ENCODE data around the gene TMEM132D.
"Not testable (repeated sequence)": the region's sequence is repeated elsewhere in the genome, so short reads cannot be mapped to it uniquely, and the experiment has no call there.

TMEM132D gene

DNA sequence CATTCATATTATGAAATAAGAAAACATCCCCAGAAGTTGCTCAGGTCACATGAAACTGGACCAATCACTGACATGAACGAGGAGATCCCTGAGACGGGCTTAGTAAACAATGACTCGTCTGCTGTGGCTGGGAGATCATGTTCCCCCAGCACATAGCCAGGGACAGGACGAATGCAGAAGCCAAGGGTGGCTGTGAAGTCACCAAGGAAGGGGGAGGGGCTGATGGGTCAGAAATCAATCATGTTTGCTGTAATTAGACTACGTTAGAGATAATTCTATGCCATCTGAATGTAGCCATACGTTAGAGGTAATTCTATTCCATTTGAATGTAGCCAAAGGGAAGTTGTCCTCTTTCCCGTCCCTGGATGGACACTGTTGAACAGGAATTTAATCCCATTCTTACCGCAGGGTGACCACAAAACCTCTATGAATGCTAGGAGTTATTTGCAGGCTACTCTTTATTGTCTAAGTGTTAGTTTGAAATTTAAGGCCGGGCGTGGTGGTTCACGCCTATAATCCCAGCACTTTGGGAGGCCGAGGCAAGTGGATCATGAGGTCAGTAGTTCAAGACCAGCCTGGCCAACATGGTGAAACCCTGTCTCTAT lies 332.9 kb downstream of the TMEM132D start:
- DNase-seq, result no peak

DNA sequence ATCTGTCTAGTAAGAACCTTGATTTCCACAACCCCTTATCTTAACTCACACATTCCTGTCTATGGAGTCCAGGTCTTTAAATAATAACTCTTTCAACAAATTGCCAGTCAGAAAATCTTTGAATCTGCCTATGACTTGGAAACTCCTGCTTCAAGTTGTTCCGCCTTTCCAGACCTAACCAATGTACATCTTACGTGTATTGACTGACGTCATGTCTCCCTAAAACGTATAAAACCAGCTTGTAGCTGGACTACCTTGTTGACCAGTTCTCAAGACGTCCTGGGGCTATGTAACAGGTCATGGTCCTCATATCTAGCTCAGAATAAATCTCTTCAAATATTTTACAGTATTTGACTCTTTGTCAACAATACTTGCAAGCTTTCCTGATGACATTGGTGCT lies 337.0 kb downstream of the TMEM132D start:
- no peak for DNase-seq

DNA sequence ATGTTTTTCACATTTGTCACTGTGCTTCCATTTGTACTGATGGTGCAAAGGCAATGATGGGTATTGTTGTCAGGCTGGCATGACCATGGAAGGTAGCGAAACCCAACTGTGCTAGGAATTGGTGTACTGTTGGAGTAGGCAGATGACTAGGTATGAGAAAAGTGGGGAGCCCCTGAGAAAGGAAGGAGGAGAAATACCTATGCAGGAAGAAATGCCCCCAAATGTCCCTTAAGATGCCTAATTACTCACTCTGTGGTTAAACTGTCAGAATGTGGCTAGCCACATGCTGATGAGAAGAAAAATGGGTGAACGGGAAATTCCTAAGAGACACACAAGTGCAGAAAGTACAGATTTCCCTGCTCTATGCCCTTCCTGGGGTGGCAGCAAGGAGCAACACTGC lies 339.1 kb downstream of the TMEM132D start:
- no peak for DNase-seq

DNA sequence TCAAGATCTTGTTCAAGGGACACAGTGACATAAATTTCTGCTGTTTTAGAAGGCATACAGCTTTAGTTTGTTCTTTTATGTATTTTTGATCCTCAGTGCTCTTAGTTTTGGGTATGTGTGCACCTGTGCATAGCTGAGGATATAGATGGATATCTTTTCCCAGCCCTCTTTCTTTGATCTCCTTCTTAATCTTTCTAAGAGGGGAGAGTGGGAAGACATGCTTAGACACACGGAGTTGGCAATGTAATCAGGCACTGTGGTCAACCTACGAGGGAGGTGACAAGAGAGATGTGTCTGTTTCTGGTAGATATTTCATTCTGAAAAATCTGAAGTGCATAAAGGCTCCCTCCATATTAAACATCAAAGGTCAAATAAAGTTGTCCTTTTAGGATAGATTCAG lies 340.6 kb downstream of the TMEM132D start:
- no peak for DNase-seq

DNA sequence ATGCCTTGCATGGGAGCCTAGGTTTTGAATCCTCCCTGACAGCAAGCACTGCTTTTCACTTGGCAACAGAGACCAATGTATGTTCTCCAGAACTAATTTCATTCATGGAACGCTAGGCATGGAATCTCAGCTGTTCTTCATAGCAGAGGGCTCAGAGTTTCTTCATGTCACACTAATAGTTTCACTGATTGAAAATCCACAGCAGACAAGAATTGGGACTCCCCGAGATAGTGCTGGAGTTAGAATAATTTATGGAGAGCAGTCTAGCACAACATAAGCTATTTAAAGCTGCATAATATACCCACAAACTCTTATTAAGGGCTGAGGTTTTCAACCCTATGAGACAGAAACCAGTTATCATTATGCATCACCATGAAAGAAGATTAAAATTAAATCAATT lies 342.5 kb downstream of the TMEM132D start:
- DNase-seq, result no peak

DNA sequence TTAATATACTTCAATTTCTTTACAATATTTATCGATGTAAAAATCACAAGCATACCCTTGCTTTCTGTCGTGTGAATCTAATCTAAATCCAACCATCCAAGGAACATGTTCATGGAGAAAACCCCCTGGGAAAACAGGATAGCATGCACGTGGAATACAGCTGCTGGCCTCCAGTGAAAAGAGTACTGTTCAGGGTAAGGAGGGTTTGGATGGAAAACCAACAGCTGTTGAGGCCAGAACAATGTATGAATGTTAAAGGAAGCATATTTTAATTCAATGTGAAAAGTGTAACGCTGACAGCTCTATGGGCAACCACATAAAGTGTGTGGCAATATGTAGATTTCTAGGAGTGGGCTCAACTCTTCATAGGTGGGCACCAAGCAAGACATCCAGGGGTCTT lies 344.0 kb downstream of the TMEM132D start:
- no peak for DNase-seq

DNA sequence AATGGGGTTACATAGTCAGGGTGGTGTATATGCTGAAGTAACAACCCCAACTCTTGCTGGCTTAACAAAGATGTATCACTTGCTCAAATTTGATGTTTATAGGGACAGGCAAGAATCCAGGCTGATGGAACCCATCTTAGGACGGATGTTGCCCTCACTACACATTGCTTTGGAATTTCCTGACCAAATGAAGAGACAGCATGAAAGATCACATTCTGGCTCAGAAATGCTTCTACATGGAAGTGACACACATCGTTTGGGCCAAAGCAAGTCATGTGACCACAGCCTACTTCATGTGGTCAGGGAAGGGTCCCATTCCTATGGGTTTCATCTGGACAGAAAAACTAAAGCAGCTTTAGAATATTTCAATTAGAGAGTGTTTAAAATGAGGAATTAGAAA lies 345.8 kb downstream of the TMEM132D start:
- DNase-seq, result no peak

DNA sequence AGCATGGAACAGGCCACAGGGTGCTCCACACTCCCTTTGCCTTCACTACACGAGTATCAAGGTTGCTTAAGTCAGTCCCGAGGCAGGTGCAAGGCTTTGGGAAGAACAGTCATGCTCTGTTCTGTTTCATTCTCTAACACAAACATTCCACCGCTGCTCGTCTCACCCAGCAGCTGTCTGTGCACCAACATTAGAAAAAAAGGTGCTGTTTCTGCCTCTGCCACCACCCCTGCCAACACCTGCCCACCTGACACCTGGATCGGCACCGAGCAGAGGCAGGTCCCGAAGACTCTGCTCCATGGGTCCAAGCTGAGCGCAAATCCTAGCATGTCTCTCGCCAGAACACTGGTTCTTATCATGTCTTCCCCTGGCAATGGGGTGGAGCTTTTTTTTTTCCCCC lies 347.7 kb downstream of the TMEM132D start:
- no peak for DNase-seq

DNA sequence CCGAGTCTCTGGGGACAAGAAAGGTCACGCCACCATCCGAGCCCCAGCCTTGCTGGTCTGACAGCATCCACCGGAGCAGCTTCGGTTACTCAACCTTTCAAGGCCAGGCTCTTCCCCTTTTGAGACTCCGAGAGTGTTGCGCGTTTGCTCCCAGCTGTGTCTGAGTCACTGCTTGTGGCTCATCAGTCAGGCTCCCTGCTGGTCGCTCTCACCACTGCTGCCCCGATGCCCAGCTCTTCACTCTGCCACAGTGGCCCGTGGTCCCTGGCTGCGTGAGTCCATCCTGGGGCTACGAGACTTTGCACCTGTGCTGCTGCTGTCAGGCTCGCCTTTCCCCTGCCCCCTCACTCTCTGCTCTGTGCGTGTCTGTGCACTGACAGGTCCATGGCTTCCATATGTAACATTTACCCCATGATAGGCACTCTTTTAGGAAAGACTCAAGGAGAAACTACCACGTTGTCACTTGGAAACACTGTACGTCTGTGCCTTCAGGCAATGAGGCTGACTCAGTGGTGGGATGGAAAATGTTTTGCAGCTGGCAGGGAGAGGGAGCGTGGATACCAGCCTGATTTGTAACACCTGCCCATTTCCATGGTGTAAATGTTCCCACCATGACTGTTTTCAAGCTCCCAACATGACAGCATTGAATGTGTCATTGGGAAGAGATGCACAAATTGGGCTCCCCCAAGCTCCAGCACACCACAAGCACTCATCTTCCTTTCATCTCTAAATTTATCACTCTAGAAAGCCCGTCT lies 350.7 kb downstream of the TMEM132D start:
- no peak for DNase-seq

DNA sequence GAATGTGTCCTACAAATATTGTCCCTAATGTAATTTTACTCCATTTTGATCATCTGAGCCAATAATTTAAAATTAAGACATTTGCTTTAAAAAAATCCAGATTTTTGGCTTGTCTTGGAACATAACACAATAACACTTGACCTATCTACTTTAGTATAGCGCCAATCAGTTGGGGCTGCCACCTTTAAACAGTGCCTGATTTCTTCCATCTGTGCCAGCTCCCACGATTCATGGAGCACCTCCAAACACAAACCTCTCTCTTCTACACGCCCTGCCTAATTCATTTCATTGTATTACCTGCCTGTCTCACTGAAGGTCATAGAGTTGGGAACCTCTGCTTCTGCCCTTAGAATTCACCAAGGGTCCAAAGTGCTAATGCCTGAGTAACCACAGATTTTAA lies 352.4 kb downstream of the TMEM132D start:
- DNase-seq, result no peak

DNA sequence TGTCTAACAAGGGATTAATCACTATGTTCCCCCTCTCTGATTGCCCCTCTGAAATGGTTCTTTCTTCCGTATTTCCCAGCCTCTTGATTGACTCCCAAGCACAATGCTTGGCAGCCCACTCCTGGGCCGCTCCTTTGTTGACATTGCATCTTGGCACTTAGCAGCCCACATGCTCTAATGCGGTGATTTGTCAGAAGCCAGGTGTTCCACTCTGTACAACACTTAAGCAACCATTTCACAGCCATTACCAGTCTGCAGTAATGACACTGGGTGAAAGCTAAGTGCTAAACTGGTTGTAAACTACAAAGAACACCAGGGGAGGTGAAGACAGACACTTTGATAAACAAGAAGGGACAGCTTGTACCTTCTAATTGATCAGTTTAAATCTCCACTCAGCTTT lies 353.5 kb downstream of the TMEM132D start:
- DNase-seq, result peak; percentile 92

DNA sequence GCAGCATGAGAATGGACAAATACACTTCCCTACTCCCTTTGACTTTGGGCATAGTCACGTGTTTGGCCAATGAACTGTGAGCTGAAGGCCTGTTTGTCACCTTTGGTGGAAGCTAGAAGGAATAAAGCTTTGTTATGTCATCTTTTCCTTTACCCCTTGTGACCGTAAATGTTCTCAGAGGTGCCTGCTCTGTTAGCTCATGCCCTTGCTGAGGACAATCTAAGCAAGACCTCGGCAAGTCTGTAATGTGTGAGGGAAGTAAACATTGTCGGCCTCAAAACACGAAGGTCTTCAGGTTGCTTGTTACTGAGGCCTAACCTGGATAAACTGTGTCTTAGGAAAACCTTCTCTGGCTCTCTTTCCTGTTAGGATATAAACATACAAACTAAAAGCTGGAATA lies 354.2 kb downstream of the TMEM132D start:
- no peak for DNase-seq

DNA sequence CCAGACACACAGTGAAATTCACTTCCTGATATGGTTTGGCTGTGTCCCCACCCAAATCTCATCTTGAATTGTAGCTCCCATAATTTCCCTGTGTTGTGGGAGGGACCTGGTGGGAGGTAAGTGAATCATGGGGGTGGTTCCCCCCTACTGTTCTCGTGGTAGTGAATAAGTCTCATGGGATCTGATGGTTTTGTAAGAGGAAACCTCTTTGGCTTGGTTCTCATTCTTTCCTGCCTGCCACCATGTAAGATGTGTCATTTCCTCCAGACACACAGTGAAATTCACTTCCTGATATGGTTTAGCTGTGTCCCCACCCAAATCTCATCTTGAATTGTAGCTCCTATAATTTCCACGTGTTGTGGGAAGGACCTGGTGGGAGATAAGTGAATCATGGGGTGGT lies 354.8 kb downstream of the TMEM132D start:
- DNase-seq, result not testable (repeated sequence)

DNA sequence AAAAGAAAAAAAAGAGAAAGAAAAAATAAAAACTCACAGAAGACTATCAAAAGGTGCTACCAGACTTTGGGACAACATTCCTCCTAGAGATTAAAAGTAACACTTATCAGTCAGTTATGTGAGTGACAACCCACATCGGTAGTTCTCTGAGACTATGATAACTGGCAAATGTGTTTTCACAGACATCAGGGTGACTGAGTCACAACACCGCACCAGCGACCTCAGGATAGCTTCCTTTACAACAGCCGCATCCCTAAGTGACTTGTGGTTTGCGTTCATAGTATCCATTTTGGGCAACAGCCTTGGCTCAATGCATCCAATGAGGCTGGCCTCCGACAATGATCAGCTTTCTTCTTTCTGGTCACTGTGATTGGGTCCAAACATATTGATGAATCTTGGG lies 359.1 kb downstream of the TMEM132D start:
- no peak for DNase-seq

DNA sequence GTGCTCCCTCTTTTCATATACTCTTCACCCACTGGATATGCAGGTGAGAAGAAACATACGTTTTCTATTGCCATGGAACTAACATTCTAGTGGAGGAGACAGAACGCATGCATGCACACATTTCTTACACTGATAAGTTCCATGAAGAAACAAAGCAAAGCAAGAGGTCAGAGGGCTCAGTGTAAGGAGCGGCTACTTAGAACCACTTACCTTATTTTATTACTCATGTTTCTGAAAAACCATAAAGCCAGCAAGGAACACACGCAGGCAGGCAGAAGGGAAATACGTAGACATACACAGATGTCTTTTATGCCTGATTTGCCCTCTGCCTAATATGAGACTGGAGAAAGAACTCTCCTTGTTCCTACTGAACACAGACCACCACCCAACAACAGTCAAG lies 362.9 kb downstream of the TMEM132D start:
- no peak for DNase-seq

DNA sequence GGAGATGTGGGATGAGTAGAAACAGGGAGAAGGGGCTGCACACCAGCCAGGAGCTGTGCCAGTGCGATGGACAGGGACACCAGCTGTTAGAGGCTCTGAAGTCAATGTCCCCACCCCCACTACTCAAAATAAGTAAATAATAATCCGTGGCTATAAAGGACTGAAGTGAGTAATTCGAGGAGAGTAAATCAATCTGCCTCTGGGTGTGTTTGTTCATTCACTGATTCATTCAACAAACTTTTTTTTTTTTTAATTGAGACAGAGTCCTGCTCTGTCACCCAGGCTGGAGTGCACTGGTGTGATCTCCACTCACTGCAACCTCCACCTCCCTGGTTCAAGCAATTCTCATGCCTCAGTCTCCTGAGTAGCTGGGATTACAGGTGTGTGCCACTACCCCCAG lies 363.6 kb downstream of the TMEM132D start:
- DNase-seq, result no peak

DNA sequence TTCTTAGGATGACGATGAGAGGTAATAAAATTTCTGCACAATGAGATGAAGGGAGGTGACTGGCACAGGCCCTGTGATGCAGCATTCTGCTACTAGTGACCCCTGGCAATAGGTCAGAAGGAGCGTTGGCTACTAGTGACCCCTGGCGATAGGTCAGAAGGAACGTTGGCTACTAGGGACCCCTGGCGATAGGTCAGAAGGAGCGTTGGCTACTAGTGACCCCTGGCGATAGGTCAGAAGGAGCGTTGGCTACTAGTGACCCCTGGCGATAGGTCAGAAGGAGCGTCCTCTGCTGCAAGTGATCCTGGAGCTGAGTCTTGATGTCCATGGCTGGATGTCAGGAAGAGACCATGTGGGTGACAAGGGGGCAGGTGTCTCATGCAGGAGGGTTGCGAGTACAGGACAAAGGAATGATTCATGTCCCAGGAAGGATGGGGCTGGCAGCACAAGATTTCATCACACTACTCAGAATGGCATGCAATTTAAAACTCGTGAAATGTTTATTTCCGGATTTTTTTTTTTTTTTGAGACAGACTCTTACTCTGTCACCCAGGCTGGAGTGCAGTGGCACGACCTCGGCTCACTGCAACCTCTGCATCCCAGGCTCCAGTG lies 365.0 kb downstream of the TMEM132D start:
- DNase-seq, result not testable (repeated sequence)

DNA sequence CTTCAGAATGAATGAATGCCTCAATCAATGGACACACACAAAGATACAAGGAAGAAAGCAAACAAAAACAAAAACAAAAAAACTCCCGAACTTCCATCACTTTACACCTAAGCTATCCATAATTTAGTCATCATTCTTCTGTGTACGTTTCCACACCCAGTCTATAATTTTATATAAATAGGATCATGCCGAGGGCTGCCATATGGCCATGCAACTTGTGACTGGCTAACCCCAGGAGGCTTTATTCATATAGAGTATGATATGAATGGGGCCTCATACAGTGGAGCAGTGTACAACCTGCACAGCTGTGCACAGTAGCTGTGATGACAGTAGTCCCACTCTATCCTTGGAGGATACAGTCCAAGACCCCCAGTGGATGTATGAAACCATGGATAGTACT lies 365.7 kb downstream of the TMEM132D start:
- DNase-seq, result no peak

DNA sequence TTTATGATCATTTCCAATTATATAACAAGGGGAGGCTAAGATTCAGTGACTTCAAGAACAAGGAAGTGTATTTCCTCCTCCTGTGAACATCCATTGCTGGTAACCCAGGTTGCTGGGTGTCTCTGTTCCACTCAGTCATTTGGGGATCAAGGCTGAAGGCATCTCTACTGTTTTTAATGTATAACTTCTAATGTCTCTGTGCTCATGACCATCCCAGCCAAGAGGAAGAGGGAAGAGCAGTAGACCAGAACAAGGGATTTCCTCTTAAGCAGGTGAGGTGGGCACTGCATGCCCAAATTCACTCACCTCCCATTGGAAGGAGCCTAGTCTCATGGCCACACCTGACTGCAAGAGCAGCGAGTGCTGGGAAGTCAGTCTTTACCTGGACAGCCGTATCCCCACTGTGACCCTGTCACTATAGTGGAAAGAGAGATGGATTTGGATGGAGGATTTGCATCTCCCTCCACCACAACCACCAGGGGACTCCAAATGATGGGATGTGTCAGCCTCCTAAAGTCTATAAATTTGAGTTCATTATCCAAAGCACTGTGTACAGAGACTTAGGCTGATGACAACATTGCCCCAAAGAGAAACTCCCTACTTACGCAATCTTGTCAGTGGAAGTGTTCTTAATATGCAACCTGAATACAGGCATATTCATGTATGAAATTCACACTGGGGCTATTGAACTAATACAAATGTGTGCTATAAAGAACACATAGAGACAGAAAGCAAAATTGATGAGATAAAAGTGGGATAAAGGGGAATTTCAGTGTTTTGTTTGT lies 368.7 kb downstream of the TMEM132D start:
- no peak for DNase-seq

DNA sequence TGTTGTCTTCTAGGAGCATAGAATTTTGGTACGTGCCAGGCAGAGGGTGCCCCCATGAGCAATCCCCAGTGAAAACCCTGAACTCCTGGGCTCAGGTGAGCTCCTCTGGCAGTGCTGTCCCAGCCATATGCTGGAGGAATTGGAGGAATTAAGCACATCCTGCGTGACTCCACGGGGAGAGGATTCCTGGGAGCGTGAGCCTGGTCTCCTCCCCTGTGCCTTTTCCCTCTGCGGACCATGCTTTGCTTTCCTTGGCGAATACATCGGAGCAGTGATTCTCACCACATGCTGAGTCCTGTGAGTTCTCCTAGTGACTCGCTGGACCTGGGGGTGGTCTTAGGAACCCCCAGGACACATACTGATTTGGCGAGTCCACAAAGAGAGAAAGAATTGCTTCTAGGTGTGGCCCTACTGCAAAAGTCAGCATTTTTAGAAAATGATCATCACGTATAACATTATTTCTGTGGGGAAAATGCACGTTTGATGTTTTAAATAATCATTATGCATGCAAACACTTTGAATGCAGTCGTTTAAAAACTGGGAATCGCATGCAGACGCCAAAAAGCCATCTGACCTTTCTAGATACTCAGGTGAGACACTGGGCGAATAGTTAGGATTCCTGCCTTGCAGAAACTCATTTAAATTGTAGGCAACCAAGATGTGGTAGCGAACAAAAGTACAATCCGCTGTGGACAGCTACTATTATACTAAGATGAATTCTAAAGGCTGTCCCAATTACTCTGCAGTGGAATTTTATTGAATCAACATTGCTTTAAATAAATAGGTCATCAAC lies 370.9 kb downstream of the TMEM132D start:
- DNase-seq, result no peak

DNA sequence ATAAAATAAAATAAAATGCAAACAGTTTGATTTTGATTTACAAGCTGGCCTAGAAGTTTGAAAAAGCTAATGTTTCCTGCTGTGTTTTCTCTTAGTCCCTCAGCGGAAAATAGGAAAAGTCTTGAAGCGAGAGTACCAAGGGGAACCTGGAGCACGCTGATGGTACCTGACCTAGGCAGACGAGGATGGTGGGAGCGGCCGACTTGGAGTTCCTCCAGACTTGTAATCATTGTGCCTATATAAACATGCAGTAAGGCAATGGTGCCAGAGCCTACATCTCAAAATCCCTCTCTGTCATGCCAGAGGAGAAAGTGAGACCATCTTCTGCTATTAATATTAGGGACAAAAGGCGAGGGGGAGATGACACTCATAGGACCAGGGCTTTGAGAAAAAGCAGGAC lies 371.7 kb downstream of the TMEM132D start:
- no peak for DNase-seq

DNA sequence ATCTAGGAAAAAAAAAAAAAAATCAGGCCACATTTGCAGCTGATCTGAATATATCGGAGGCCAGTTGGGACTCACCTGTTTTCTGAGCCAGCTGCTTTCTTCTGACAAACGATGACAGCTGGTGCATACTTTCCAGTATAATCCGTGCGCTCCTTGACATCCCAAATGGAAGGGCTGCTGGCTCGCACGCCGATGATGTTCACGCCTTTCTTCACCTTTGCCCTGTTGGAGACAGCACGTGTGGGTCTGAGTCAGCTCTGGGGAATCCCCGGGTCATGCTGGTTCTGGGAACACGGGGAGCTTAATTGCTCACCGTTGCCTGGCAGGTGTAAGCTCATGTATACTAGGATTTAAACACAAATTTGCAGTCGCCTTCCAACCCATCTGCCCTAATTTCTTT lies 372.8 kb downstream of the TMEM132D start:
- DNase-seq, result no peak

DNA sequence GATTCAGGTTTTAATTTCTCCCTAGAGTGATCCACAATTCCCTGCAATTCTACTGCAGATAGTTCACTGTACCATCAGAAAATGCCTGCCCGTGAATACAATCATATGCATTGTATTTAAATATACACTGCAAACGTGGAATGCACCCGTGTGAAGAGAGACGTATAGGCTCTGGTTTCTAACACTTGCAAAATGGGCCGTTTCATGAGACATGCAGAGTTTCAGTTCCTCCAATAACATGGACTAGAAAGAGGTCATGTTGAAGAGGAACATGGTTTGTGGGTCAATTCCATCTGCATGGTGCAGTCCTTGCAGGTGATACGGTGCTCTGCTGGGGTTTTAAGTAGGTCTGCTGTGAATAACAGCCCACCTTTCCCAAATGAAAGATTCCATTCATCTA lies 373.3 kb downstream of the TMEM132D start:
- DNase-seq, result no peak

All from DMS79 treated with DMSO at 0.1 percent for 48 hours (cell line).